Tibial artery (tissue), 4 donors: Measurements from ENCODE around the gene B4GALNT3.

Experiments used
- DNase-seq, 2 donors: peaks; one replicate each; pipeline ENCODE4 v3.0.0-alpha.2; 2019
- H3K27ac ChIP-seq, 2 donors: fragments of 200-600 bp; sonication (generic) in 1 of 2; 1 replicate in 1 of 2; 2 replicates in 1 of 2; pipeline ENCODE4 v1.5.1; 2018 to 2019; ENCODE audit warnings: mild to moderate bottlenecking in 1 of 2
- H3K27me3 ChIP-seq, 2 donors: fragments of 200-600 bp; sonication (generic) in 1 of 2; one replicate each; pipeline versions ENCODE4 v1.5.1 to v1.6.0; 2016 to 2019
- H3K36me3 ChIP-seq, 3 donors: fragments of 200-600 bp; sonication (generic) in 2 of 3; one replicate each; pipeline ENCODE4 v1.5.1; 2016 to 2019; ENCODE audit warnings: mild to moderate bottlenecking in 2 of 3
- H3K4me1 ChIP-seq, 4 donors: fragments of 200-600 bp; sonication (generic) in 2 of 4; 1 replicate in 3 of 4; 2 replicates in 1 of 4; pipeline ENCODE4 v1.5.1; 2016 to 2019
- H3K4me3 ChIP-seq, 2 donors: fragments of 200-600 bp; sonication (generic) in 1 of 2; 1 replicate in 1 of 2; 2 replicates in 1 of 2; pipeline ENCODE4 v1.5.1; 2018 to 2019; ENCODE audit warnings: mild to moderate bottlenecking in 2 of 2
- H3K9me3 ChIP-seq, 3 donors: fragments of 200-600 bp; sonication (generic) in 1 of 3; one replicate each; pipeline ENCODE4 v1.5.1; 2016 to 2019
- intact Hi-C: fragments of 100-400 bp; cut with DNase I; formaldehyde crosslinking; loops from one replicate; pipeline ENCODE4 v1.15.0; 2023; ENCODE audit warnings: low total_unique reads
- TF ChIP-seq, protein P1 (sequence below), 2 experiments: fragments of 200-600 bp in 1 of 2; fragments of 450-650 bp in 1 of 2; IDR thresholded peaks; one replicate each; pipeline ENCODE4 v1.5.1; 2017 to 2019; ENCODE audit warnings: antibody characterized with exemption in 2 of 2, mild to moderate bottlenecking in 1 of 2, moderate library complexity in 1 of 2

B4GALNT3 gene

DNA sequence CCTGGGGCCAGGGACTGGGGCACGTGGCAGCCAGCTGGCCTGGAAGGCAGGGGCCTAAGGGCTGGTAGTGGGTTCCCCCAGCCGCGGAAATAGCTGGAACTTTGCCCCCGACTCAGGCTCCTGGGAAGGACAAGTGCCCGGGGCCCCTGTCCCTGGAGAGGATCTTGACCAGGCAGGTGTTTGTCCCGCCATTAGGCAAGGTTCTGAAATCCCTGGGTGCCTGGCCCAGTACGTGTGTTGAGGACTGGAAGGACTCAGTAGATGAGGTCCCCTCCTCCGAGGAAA lies 94.2 kb downstream of the B4GALNT3 start:
- Histone ChIP-seq H3K36me3 (peaks cover 6 to 55% (median 25%) of the 10 kb centered on the region in 3 donors), H3K4me1 (peaks cover 0 to 18% (median 9%) of the 10 kb centered on the region in 4 donors), H3K9me3 (no peaks in the 10 kb centered on the region), H3K4me3 (no peak overlapping the region), H3K27ac (no peak overlapping the region), H3K27me3 (no peaks in the 10 kb centered on the region)
- DNase-seq: peak in 1 of 2 donors; percentile 63
- intact Hi-C loops: no loop called here
- TF ChIP-seq, protein P1, sequence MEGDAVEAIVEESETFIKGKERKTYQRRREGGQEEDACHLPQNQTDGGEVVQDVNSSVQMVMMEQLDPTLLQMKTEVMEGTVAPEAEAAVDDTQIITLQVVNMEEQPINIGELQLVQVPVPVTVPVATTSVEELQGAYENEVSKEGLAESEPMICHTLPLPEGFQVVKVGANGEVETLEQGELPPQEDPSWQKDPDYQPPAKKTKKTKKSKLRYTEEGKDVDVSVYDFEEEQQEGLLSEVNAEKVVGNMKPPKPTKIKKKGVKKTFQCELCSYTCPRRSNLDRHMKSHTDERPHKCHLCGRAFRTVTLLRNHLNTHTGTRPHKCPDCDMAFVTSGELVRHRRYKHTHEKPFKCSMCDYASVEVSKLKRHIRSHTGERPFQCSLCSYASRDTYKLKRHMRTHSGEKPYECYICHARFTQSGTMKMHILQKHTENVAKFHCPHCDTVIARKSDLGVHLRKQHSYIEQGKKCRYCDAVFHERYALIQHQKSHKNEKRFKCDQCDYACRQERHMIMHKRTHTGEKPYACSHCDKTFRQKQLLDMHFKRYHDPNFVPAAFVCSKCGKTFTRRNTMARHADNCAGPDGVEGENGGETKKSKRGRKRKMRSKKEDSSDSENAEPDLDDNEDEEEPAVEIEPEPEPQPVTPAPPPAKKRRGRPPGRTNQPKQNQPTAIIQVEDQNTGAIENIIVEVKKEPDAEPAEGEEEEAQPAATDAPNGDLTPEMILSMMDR (IDR thresholded peaks at IDR 0.05): no peak

GRCh38 chr12:556498-556897 lies 96.8 kb downstream of the B4GALNT3 start:
- intact Hi-C loops: no loop called here

DNA sequence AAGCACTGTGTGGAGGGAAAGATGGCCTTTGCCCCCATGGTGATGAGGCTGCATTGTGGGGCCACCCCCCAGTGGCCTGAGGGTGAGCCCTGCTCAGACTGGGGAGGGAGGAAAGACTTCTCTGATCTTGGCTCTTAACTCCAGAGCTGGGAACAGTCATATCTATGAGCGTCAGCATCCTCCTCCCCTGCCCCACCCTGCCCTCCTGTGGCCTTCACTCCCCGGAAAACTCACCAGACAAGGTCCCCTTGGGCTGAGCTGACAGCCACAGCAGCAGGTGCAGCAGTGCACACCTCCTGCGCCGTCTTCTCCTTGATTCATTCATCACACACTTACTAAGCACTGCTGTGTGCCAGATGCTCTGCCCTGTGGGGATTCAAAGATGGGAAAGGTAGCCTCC lies 98.8 kb downstream of the B4GALNT3 start:
- Histone ChIP-seq H3K4me3 (no peak overlapping the region), H3K27ac (no peak overlapping the region), H3K9me3 (no peaks in the 10 kb centered on the region), H3K27me3 (no peaks in the 10 kb centered on the region), H3K36me3 (peaks cover 1 to 48% (median 16%) of the 10 kb centered on the region in 3 donors), H3K4me1 (no peaks in the 10 kb centered on the region)
- intact Hi-C loops: no loop called here
- TF ChIP-seq, protein P1 (IDR thresholded peaks at IDR 0.05): no peak
- no peak for DNase-seq

More at GRCh38 chr12:556498-556897, 96.8 kb downstream of the B4GALNT3 start:
- H3K27me3 ChIP-seq: no peaks in the 10 kb centered on the region
- no peaks in the 10 kb centered on the region for H3K9me3 ChIP-seq
- H3K4me3 ChIP-seq: no peak overlapping the region
- TF ChIP-seq, protein P1 (IDR thresholded peaks at IDR 0.05): no peak
- H3K27ac ChIP-seq: no peak overlapping the region
- peaks cover 0 to 18% (median 9%) of the 10 kb centered on the region in 4 donors for H3K4me1 ChIP-seq
- H3K36me3 ChIP-seq: peaks cover 6 to 48% (median 15%) of the 10 kb centered on the region in 3 donors
- DNase-seq: no peak

DNA sequence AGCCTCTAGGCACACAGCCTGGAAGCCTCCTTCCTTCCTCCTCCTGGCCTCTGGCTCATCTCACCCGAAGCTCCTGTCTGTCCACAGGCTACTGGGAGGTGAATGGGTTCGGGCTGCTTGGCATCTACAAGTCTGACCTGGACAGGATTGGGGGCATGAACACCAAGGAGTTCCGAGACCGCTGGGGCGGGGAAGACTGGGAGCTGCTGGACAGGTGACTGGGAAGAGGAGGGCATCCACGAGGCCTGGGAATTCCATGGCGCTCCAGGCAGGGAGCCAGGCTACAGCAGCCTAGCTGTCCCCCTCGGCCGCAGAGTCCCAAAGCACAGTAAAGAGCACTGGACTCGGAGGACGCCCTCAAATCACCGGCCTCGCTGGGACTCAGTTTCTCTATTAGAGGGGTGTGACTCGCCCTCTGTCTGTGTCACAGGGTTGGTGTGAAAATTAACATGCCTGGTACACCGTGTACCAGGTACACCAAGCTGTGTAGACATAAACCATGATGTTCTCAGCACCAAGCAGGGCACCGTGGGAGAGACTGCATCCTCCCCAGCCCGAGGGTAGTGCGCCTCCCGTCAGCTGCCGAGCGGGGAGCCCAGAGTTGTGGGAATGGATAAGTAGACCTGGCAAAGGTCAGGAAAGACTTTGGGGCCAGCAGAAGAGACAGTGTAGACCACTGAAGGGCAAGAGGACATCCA lies 99.6 kb downstream of the B4GALNT3 start:
- Histone ChIP-seq H3K27ac (no peak overlapping the region), H3K27me3 (no peaks in the 10 kb centered on the region), H3K9me3 (no peaks in the 10 kb centered on the region), H3K4me3 (no peak overlapping the region), H3K4me1 (no peaks in the 10 kb centered on the region), H3K36me3 (peaks cover 0 to 45% (median 15%) of the 10 kb centered on the region in 3 donors)
- intact Hi-C loops: no loop called here
- DNase-seq: no peak
- TF ChIP-seq, protein P1 (IDR thresholded peaks at IDR 0.05): no peak

GRCh38 chr12:559906-560455 lies 100.2 kb downstream of the B4GALNT3 start:
- Histone ChIP-seq H3K27ac (no peak overlapping the region), H3K36me3 (peaks cover 0 to 45% (median 15%) of the 10 kb centered on the region in 3 donors), H3K27me3 (no peaks in the 10 kb centered on the region), H3K4me3 (no peak overlapping the region), H3K4me1 (no peaks in the 10 kb centered on the region), H3K9me3 (no peaks in the 10 kb centered on the region)
- no peak for DNase-seq
- TF ChIP-seq, protein P1 (IDR thresholded peaks at IDR 0.05): no peak
- intact Hi-C loops: loop anchor here (10.0 kb wide), 1 partner anchor 1035 kb away; the partner anchor contains the start of gene FBXL14
